IMR-90 (cell line): Measurements from ENCODE around the gene ATRN. TPM values are rescaled to one million over a fixed set of nuclear protein-coding genes. Genes with fewer than 3 reads are reported as not detected.

ENCODE experiments used
- ATAC-seq: fragments of 200-7000 bp; cut with Tn5 transposase; 2 replicates; pipeline ENCODE4 v1.9.1; 2020; ENCODE audit warnings: low read depth, mild to moderate bottlenecking, moderate library complexity
- BruUV-seq: library from RNA; stranded (reverse); fragments of 400-500 nt; replicated peaks from 2 replicates; lab custom pipeline; 2021; lab: Mats Ljungman, UMichigan
- CTCF ChIA-PET: fragments of 300-600 bp; formaldehyde crosslinking; extraction: SDS; loops from one replicate; lab custom pipeline; 2021; ENCODE audit warnings: antibody characterized with exemption; lab: Yijun Ruan, JAX
- POLR2A ChIA-PET: fragments of 300-600 bp; sonication (Branson Sonifier 250); formaldehyde crosslinking; loops from one replicate; lab custom pipeline; 2022; ENCODE audit warnings: antibody characterized with exemption; ENCODE audit not compliant: unreplicated experiment; lab: Charles Lee
- DNase-seq: peaks from one replicate; pipeline ENCODE4 v3.0.0; 2013
- H2AFZ ChIP-seq: replicated peaks from 2 replicates; pipeline ENCODE3; 2013; ENCODE audit warnings: low read length, mild to moderate bottlenecking; ENCODE audit not compliant: poor library complexity
- H2AK5ac ChIP-seq: 2 replicates; pipeline ENCODE4 v1.6.1; 2013; ENCODE audit warnings: low read depth, low read length, inconsistent platforms
- H2AK9ac ChIP-seq: replicated peaks from 2 replicates; pipeline ENCODE3; 2013; ENCODE audit warnings: mild to moderate bottlenecking, low read depth, low read length, moderate library complexity; ENCODE audit not compliant: poor library complexity
- H2BK120ac ChIP-seq: 2 replicates; pipeline ENCODE4 v1.6.1; 2013; ENCODE audit warnings: low read depth, low read length, inconsistent platforms
- H2BK15ac ChIP-seq: 3 replicates; pipeline ENCODE4 v1.6.1; 2013; ENCODE audit warnings: low read depth, low read length, inconsistent platforms
- H2BK20ac ChIP-seq: 2 replicates; pipeline ENCODE4 v1.6.1; 2013; ENCODE audit warnings: low read depth, mild to moderate bottlenecking, inconsistent platforms, low read length, moderate library complexity
- H2BK5ac ChIP-seq: 2 replicates; pipeline ENCODE4 v1.6.1; 2013; ENCODE audit warnings: mild to moderate bottlenecking, low read depth, low read length, inconsistent platforms; ENCODE audit not compliant: poor library complexity, severe bottlenecking
- H3K14ac ChIP-seq: replicated peaks from 2 replicates; pipeline ENCODE4 v1.6.1; 2013; ENCODE audit warnings: low read depth, low read length, inconsistent platforms
- H3K18ac ChIP-seq: 2 replicates; pipeline ENCODE4 v1.6.1; 2013; ENCODE audit warnings: low read depth, low read length, control low read depth
- H3K23ac ChIP-seq: 2 replicates; pipeline ENCODE4 v1.6.1; 2013; ENCODE audit warnings: low read depth, low read length, inconsistent platforms
- H3K27ac ChIP-seq: 2 replicates; pipeline ENCODE4 v1.5.1; 2013; ENCODE audit warnings: mild to moderate bottlenecking, control low read depth, low read length; ENCODE audit not compliant: insufficient read depth
- H3K27me3 ChIP-seq: 2 replicates; pipeline ENCODE4 v1.6.1; 2013; ENCODE audit warnings: low read length; ENCODE audit not compliant: control insufficient read depth, insufficient read depth
- H3K36me3 ChIP-seq: 2 replicates; pipeline ENCODE4 v1.6.1; 2013; ENCODE audit warnings: low read length, mixed read lengths; ENCODE audit not compliant: control insufficient read depth, insufficient read depth
- H3K4ac ChIP-seq: 2 replicates; pipeline ENCODE4 v1.6.1; 2013; ENCODE audit warnings: low read depth, low read length, inconsistent platforms
- H3K4me1 ChIP-seq: 2 replicates; pipeline ENCODE4 v1.6.1; 2013; ENCODE audit warnings: low read length, mixed read lengths; ENCODE audit not compliant: control insufficient read depth, insufficient read depth
- H3K4me2 ChIP-seq: 2 replicates; pipeline ENCODE4 v1.6.1; 2013; ENCODE audit warnings: low read depth, mild to moderate bottlenecking, control low read depth, low read length, moderate library complexity
- H3K4me3 ChIP-seq: 2 replicates; pipeline ENCODE4 v1.5.1; 2013; ENCODE audit warnings: low read depth, mild to moderate bottlenecking, control low read depth, low read length, moderate library complexity; ENCODE audit not compliant: insufficient read depth
- H3K56ac ChIP-seq: 2 replicates; pipeline ENCODE4 v1.6.1; 2013; ENCODE audit warnings: low read length, inconsistent platforms; ENCODE audit not compliant: insufficient read depth; ENCODE audit errors: extremely low read depth
- H3K79me1 ChIP-seq, 2 experiments: 2 replicates each; pipeline ENCODE4 v1.6.1; 2013; ENCODE audit warnings: low read length in 2 of 2, inconsistent platforms in 1 of 2, low read depth in 1 of 2
- H3K9ac ChIP-seq: 2 replicates; pipeline ENCODE4 v1.6.1; 2013; ENCODE audit warnings: low read depth, low read length, control low read depth
- H3K9me1 ChIP-seq: 2 replicates; pipeline ENCODE4 v1.6.1; 2013; ENCODE audit warnings: low read length, inconsistent platforms; ENCODE audit not compliant: insufficient read depth
- H3K9me3 ChIP-seq: 2 replicates; pipeline ENCODE4 v1.6.1; 2013; ENCODE audit warnings: low read length; ENCODE audit not compliant: control insufficient read depth, insufficient read depth
- H4K20me1 ChIP-seq: 2 replicates; pipeline ENCODE4 v1.6.1; 2013; ENCODE audit warnings: low read length, inconsistent platforms; ENCODE audit not compliant: insufficient read depth
- H4K5ac ChIP-seq: 2 replicates; pipeline ENCODE4 v1.6.1; 2013; ENCODE audit warnings: mild to moderate bottlenecking, low read depth, low read length, control low read depth
- H4K8ac ChIP-seq, 2 experiments: 2 replicates each; pipeline ENCODE4 v1.6.1; 2013; ENCODE audit warnings: low read depth in 2 of 2, low read length in 2 of 2, control low read depth in 1 of 2, inconsistent platforms in 1 of 2
- H4K91ac ChIP-seq: 2 replicates; pipeline ENCODE4 v1.6.1; 2013; ENCODE audit warnings: low read depth, low read length, inconsistent platforms; ENCODE audit not compliant: insufficient read depth
- BHLHE40 ChIP-seq: fragments of 150-350 bp; IDR thresholded peaks from 2 replicates; pipeline ENCODE4 v1.6.1; 2016; ENCODE audit warnings: mild to moderate bottlenecking, low read depth, low read length
- CEBPB ChIP-seq: IDR thresholded peaks from 2 replicates; pipeline ENCODE4 v1.6.1; 2012; ENCODE audit warnings: low read depth, low read length, improper control_type of control experiment
- CHD1 ChIP-seq: IDR thresholded peaks from 2 replicates; pipeline ENCODE4 v1.6.1; 2012; ENCODE audit warnings: low read depth, low read length, improper control_type of control experiment
- CTCF ChIP-seq: conservative IDR thresholded peaks from 2 replicates; pipeline ENCODE4 v1.5.1; 2012; ENCODE audit warnings: mild to moderate bottlenecking, low read depth, low read length, improper control_type of control experiment
- ELK1 ChIP-seq: fragments of 150-350 bp; IDR thresholded peaks from 2 replicates; pipeline ENCODE4 v1.6.1; 2016; ENCODE audit warnings: low read depth, mild to moderate bottlenecking, low read length, moderate library complexity, borderline replicate concordance
- FOS ChIP-seq: fragments of 150-350 bp; IDR thresholded peaks from 2 replicates; pipeline ENCODE4 v1.6.1; 2016; ENCODE audit warnings: low read depth, low read length
- MAFK ChIP-seq: IDR thresholded peaks from 2 replicates; pipeline ENCODE4 v1.6.1; 2012; ENCODE audit warnings: low read depth, low read length, improper control_type of control experiment
- MAZ ChIP-seq: IDR thresholded peaks from 2 replicates; pipeline ENCODE4 v1.6.1; 2012; ENCODE audit warnings: low read depth, mild to moderate bottlenecking, low read length, improper control_type of control experiment, moderate library complexity, borderline replicate concordance
- MXI1 ChIP-seq: IDR thresholded peaks from 2 replicates; pipeline ENCODE4 v1.6.1; 2012; ENCODE audit warnings: low read depth, mild to moderate bottlenecking, low read length, moderate library complexity, borderline replicate concordance
- NFE2L2 ChIP-seq: fragments of 150-350 bp; IDR thresholded peaks from 2 replicates; pipeline ENCODE4 v1.6.1; 2016; ENCODE audit warnings: low read depth, mild to moderate bottlenecking, low read length
- POLR2A ChIP-seq: IDR thresholded peaks from 2 replicates; pipeline ENCODE4 v1.6.1; 2012; ENCODE audit warnings: mild to moderate bottlenecking, low read depth, low read length
- RAD21 ChIP-seq: IDR thresholded peaks from 2 replicates; pipeline ENCODE4 v1.6.1; 2012; ENCODE audit warnings: low read length, improper control_type of control experiment
- RCOR1 ChIP-seq: IDR thresholded peaks from 2 replicates; pipeline ENCODE4 v1.6.1; 2012; ENCODE audit warnings: mild to moderate bottlenecking, low read length, improper control_type of control experiment; ENCODE audit not compliant: insufficient replicate concordance
- RFX5 ChIP-seq: IDR thresholded peaks from 2 replicates; pipeline ENCODE4 v1.8.0; 2012; ENCODE audit warnings: low read depth, mild to moderate bottlenecking, low read length, moderate library complexity
- USF2 ChIP-seq: fragments of 150-350 bp; IDR thresholded peaks from 2 replicates; pipeline ENCODE4 v1.6.1; 2017; ENCODE audit warnings: mild to moderate bottlenecking, antibody characterized with exemption, low read length, low read depth
- WGBS, 2 experiments: methylation state at CpG; one replicate each; pipeline versions ENCODE4 v1.1.5 to v1.1.7; 2013; ENCODE audit warnings: missing lambda C conversion rate in 2 of 2; ENCODE audit not compliant: insufficient read length in 1 of 2; ENCODE audit errors: extremely low coverage in 2 of 2; 5-methylcytosine and 5-hydroxymethylcytosine counted together
- dilution Hi-C: fragments of 300-500 bp; cut with HindIII; formaldehyde crosslinking; loops from one replicate; pipeline ENCODE4 v1.14.3; 2018; ENCODE audit warnings: low sequenced_read_pairs; ENCODE audit not compliant: unreplicated experiment
- in situ Hi-C: fragments of 300-500 bp; cut with MboI; formaldehyde crosslinking; loops from 3 replicates; pipeline ENCODE4 v1.14.3; 2019; ENCODE audit warnings: low sequenced_read_pairs, inconsistent platforms, mixed read lengths
- intact Hi-C: fragments of 100-400 bp; cut with micrococcal nuclease; formaldehyde crosslinking; loops from 2 replicates; pipeline ENCODE4 v1.10.0; 2022
- polyA plus RNA-seq, 3 experiments: library from polyadenylated mRNA; depleted of rRNA; stranded (reverse); fragments of >200 nt; gene quantifications; 2 replicates each; pipeline ENCODE4 v1.2.3, GENCODE V29; 2012; ENCODE audit warnings: low replicate concordance in 1 of 3
- total RNA-seq: library from RNA; depleted of rRNA; stranded (reverse); fragments of >200 nt; gene quantifications from 2 replicates; pipeline ENCODE4 v1.2.3, GENCODE V29; 2012

Gene ATRN
- total and polyA plus RNA-seq, 2 of the 4 experiments (the other 2 are of a cell fraction) = 32.3 to 46.2 TPM

DNA sequence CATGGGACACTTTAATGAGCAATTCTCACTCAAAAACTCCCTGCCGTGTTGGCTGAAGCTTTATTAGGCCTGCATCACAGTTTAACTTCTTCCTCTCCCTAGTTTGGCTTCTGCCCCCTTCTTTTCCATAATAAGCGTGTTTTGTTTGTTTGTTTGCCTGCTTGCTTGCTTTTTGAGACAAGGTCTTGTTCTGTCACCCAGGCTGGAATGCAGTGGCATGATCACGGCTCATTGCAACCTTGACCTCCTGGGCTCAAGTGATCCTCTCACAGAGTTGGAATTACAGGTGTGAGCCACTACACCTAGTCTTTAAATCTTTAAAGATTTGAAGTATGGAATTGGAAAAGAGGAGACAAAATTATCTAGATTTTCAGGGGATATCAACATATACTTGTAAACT, 38.0 kb upstream of the ATRN start:
- POLR2A ChIA-PET = no interaction called here
- TF ChIP-seq RFX5 (no peak), NFE2L2 (no peak), USF2 (no peak), RCOR1 (no peak), CHD1 (no peak), MAFK (no peak), ELK1 (no peak), CEBPB (no peak), RAD21 (no peak), CTCF (no peak), FOS (no peak), POLR2A (no peak), MXI1 (no peak), MAZ (no peak), BHLHE40 (no peak)

More for the DNA sequence above, 38.0 kb upstream of the ATRN start:
- Histone ChIP-seq H3K4me3 (no peak overlapping the region), H2AK5ac (no peak overlapping the region), H2AFZ (no peak overlapping the region), H3K4ac (no peak overlapping the region), H3K4me1 (no peaks in the 10 kb centered on the region), H3K56ac (no peak overlapping the region), H2BK120ac (no peak overlapping the region), H3K27ac (no peak overlapping the region), H3K4me2 (no peak overlapping the region), H3K9me3 (no peaks in the 10 kb centered on the region), H3K14ac (no peak overlapping the region), H3K36me3 (no peaks in the 10 kb centered on the region), H3K27me3 (peaks cover 2% of the 10 kb centered on the region), H2BK5ac (no peak overlapping the region), H2AK9ac (no peak overlapping the region), H2BK15ac (no peak overlapping the region), H3K79me1 (no peaks in the 10 kb centered on the region), H4K8ac (no peak overlapping the region), H4K20me1 (no peaks in the 10 kb centered on the region), H2BK20ac (no peak overlapping the region), H4K91ac (no peak overlapping the region), H3K9me1 (no peaks in the 10 kb centered on the region), H3K18ac (no peak overlapping the region), H3K9ac (no peak overlapping the region), H3K23ac (no peak overlapping the region), H4K5ac (no peak overlapping the region)
- ATAC-seq (no peak), DNase-seq (no peak)
- dilution Hi-C loops (no loop called here), in situ Hi-C loops (no loop called here), intact Hi-C loops (no loop called here)
- no TSS peak for BruUV-seq
- CTCF ChIA-PET = no interaction called here
- WGBS, 2 experiments = 83% methylated on average over 1 of the region's 3 CpGs; no CpG with 5 or more reads in 1 of the 2 experiments
